Ammon's horn (tissue), 1 donor: ENCODE results near the gene EDN1.
A peak's percentile ranks its signal among the peaks of the same experiment; 100 is the strongest.

Source experiments
- DNase-seq: peaks from one replicate; pipeline ENCODE4 v3.0.0-alpha.2; 2016; ENCODE audit warnings: low spot score

Gene EDN1

GRCh38 chr6:12270551-12271230, 19.5 kb upstream of the EDN1 start:
- no peak for DNase-seq

- DNase-seq, result no peak
These were observed 18.6 kb upstream of the EDN1 start for GRCh38 chr6:12271594-12271993.

- no peak for DNase-seq
These were observed 18.2 kb upstream of the EDN1 start for GRCh38 chr6:12271997-12272396.

GRCh38 chr6:12275107-12275506, 15.1 kb upstream of the EDN1 start:
- no peak for DNase-seq

- no peak for DNase-seq
These were observed 13.2 kb upstream of the EDN1 start for GRCh38 chr6:12276930-12277315.

- DNase-seq, result no peak
These were observed 12.8 kb upstream of the EDN1 start for GRCh38 chr6:12277386-12277785.

- no peak for DNase-seq
These were observed 11.2 kb upstream of the EDN1 start for GRCh38 chr6:12278915-12279314.

GRCh38 chr6:12279322-12280091, 10.7 kb upstream of the EDN1 start:
- no peak for DNase-seq

GRCh38 chr6:12280458-12280857, 9.7 kb upstream of the EDN1 start:
- DNase-seq, result no peak

GRCh38 chr6:12280902-12281301, 9.3 kb upstream of the EDN1 start:
- DNase-seq, result no peak

GRCh38 chr6:12283904-12284303, 6.3 kb upstream of the EDN1 start:
- DNase-seq, result no peak

- DNase-seq, result no peak
These were observed 3.6 kb upstream of the EDN1 start for GRCh38 chr6:12286373-12287110.

GRCh38 chr6:12288211-12288618, 1.9 kb upstream of the EDN1 start:
- DNase-seq, result no peak

- DNase-seq, result no peak
These were observed 1.2 kb upstream of the EDN1 start for GRCh38 chr6:12288914-12289313.

- DNase-seq, result peak; percentile 22
These were observed 719 bp upstream of the EDN1 start for GRCh38 chr6:12289365-12289919.

- no peak for DNase-seq
These were observed 1.1 kb downstream of the EDN1 start for GRCh38 chr6:12291071-12291838.

- DNase-seq, result no peak
These were observed 1.9 kb downstream of the EDN1 start for GRCh38 chr6:12291839-12292604.

GRCh38 chr6:12293235-12293930, 3.2 kb downstream of the EDN1 start:
- no peak for DNase-seq

- DNase-seq, result no peak
These were observed 4.0 kb downstream of the EDN1 start for GRCh38 chr6:12293931-12294807.
